ENCODE results near the gene GALNT2. TPM values are rescaled to one million over a fixed set of nuclear protein-coding genes. Genes with fewer than 3 reads are reported as not detected.

The GALNT2 gene
- total RNA-seq, 2 experiments from 2014 or later: 48.2 to 51.0 TPM

DNA sequence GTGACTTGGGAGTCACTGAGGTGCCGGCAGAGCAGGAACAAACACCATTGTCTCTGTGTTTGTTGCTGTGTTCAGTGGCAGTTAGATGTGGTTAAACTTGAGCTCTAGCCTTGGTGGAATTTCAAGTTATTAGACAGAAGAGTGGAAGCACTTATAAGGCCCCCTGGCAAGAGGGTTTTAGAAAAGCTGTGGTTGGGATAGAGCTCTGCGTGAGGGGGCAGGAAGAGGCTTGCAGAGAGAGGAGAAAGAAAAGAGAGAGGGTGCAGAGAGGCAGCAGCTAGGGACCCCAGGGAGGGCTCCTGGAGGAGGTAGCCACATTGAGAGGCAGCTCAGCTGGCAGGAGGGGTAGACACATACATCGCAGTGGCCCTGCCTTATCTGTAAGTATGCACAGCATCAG, 128.2 kb downstream of the GALNT2 start:
- intact Hi-C loops (cut with DNase I, micrococcal nuclease): no loop called here
- no peak for DNase-seq
- ChIA-PET CTCF (interaction anchor here (0.7 kb wide), 1 partner anchor 9 kb away, joined by 3 read pairs; no protein-coding TSS in a partner anchor), POLR2A (interaction anchor here (0.6 kb wide), 1 partner anchor 90 kb away, joined by 3 read pairs; no protein-coding TSS in a partner anchor)
- Mint-ChIP-seq H3K27ac (no peak overlapping the region), H3K4me1 (peaks cover 4% of the 10 kb centered on the region), H3K9me3 (ENCODE audit: low read depth) (no peaks in the 10 kb centered on the region), H3K4me3 (no peak overlapping the region), H3K36me3 (ENCODE audit: low read depth) (peaks cover 12% of the 10 kb centered on the region), H3K27me3 (no peaks in the 10 kb centered on the region)
- no peak for ATAC-seq

DNA sequence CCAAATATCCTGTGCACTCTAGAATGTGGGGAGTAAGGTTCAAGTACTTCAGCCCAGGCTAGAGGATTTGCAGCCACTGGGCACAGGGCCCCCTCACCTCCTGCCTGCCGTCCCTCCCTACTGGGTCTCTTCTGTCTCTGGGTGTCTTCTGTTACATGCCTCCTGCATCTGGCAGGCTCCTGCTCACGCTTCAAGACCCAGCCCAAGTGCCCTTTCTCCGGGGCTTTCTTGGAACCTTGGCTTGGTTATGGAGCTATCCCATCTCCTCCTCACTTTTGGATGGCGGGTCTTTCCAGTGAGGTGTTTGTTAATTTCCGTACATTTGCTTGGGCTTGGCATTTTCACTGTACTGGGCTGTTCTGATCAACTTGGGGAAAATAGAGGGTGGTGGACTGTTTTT, 129.0 kb downstream of the GALNT2 start:
- H3K4me3 Mint-ChIP-seq: no peak overlapping the region
- H3K4me1 Mint-ChIP-seq: peaks cover 4% of the 10 kb centered on the region
- intact Hi-C loops (cut with DNase I, micrococcal nuclease): no loop called here
- CTCF ChIA-PET: no interaction called here
- H3K27ac Mint-ChIP-seq: no peak overlapping the region
- H3K27me3 Mint-ChIP-seq: no peaks in the 10 kb centered on the region
- ATAC-seq: no peak
- POLR2A ChIA-PET: no interaction called here
- no peak for DNase-seq
- H3K36me3 Mint-ChIP-seq (ENCODE audit: low read depth): peaks cover 10% of the 10 kb centered on the region
- H3K9me3 Mint-ChIP-seq (ENCODE audit: low read depth): no peaks in the 10 kb centered on the region

DNA sequence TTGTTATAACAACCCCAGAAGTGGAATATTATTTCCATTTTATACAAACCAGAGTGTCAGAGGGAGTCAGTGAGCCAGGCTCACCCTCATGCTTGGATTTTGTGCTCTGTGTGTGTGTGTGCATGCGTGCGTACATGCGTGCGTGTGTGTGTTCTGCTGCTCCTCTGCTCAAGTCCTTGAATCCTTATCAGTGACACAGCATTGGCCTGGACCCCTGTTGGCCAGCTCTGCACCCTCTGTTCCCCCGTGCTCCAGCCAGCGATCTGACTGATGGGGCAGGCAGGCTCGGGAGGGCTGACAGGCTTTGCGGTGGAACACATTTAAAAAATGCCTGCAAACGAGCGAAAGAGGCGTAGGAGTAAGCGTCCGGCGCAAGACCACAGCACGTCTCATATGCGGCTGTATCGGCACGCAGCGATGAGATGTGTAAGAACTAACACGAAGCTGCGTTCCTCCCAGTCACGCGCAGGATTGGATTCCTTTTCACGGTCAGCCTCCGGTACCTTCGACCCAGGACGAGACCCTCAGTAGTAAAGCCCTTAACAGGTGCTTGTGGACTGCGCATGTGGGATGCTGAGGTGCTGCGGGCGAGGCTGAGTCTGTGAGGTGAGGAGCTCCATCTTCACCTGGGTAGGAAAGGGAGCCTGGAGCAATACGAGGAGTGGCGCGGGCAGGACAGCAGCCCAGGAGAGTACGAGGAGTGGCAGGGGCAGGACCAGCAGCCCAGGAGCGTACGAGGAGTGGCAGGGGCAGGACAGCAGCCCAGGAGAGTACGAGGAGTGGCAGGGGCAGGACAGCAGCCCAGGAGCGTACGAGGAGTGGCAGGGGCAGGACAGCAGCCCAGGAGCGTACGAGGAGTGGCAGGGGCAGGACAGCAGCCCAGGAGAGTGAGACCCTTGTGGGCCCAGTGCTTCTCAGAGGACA, 130.9 kb downstream of the GALNT2 start:
- ATAC-seq (no peak), DNase-seq (no peak)
- Mint-ChIP-seq H3K27ac (peak overlapping the region; percentile 6), H3K27me3 (no peaks in the 10 kb centered on the region), H3K9me3 (ENCODE audit: low read depth) (no peaks in the 10 kb centered on the region), H3K4me1 (peaks cover 4% of the 10 kb centered on the region), H3K36me3 (ENCODE audit: low read depth) (peaks cover 18% of the 10 kb centered on the region), H3K4me3 (no peak overlapping the region)
- POLR2A ChIA-PET: no interaction called here
- intact Hi-C loops (cut with DNase I, micrococcal nuclease): no loop called here
- CTCF ChIA-PET: interaction anchor here (0.5 to 0.7 kb wide), 2 partner anchors 106 to 527 kb away, joined by 3 read pairs; no protein-coding TSS in a partner anchor

DNA sequence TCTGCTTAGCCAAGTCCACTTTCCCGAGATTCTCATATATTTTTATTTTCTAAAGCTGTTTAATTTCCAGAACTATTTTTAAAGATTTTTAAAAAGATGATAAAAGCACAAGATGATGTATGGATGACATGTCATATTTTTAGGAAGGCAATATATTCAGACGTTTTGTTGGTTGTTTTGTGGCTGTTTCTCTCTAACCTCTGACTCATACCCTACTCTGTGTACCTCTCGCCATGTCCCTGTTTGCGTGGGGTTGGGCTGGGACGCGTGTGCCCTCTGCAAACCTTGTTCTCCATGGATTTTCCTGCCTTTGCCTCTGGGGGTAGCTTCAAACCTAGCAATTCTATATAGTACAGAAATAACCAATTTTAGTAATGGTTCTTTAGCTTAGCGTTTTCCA, 132.0 kb downstream of the GALNT2 start:
- POLR2A ChIA-PET: no interaction called here
- Mint-ChIP-seq H3K36me3 (ENCODE audit: low read depth) (peaks cover 25% of the 10 kb centered on the region), H3K27ac (no peak overlapping the region), H3K4me1 (peaks cover 4% of the 10 kb centered on the region), H3K9me3 (ENCODE audit: low read depth) (no peaks in the 10 kb centered on the region), H3K4me3 (no peak overlapping the region), H3K27me3 (no peaks in the 10 kb centered on the region)
- no peak for ATAC-seq
- intact Hi-C loops (cut with DNase I, micrococcal nuclease): no loop called here
- no peak for DNase-seq
- CTCF ChIA-PET: interaction anchor here (0.7 kb wide), 1 partner anchor 524 kb away, joined by 3 read pairs; no protein-coding TSS in a partner anchor

DNA sequence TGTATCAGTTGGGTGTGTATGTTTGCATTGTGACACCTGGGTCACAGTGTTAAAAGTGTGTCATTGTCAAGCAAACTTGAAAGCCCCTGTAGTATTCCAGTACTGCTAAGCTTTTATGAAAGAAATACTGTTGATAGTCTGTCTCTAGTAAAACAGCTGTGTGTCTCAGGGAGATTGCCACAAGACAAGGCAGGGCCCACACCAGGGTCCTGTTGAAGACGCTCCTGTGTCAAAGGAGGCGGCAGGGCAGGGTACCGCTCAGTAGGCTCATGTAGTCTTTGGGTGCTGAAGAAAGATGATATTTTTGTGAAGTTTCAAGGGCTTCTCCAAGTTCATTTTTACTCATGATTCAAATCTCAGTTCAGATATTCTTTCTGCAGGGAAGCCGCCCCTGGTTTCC, 132.5 kb downstream of the GALNT2 start:
- H3K4me1 Mint-ChIP-seq: peaks cover 4% of the 10 kb centered on the region
- ChIA-PET CTCF (interaction anchor here (1.4 kb wide), 1 partner anchor 21 kb away, joined by 4 read pairs; no protein-coding TSS in a partner anchor), POLR2A (interaction anchor here (0.7 kb wide), 1 partner anchor 14 kb away, joined by 3 read pairs; no protein-coding TSS in a partner anchor)
- intact Hi-C loops (cut with DNase I, micrococcal nuclease): no loop called here
- peaks cover 26% of the 10 kb centered on the region for H3K36me3 Mint-ChIP-seq (ENCODE audit: low read depth)
- H3K9me3 Mint-ChIP-seq (ENCODE audit: low read depth): no peaks in the 10 kb centered on the region
- no peak overlapping the region for H3K27ac Mint-ChIP-seq
- H3K27me3 Mint-ChIP-seq: no peaks in the 10 kb centered on the region
- no peak for DNase-seq
- ATAC-seq: no peak
- H3K4me3 Mint-ChIP-seq: no peak overlapping the region

DNA sequence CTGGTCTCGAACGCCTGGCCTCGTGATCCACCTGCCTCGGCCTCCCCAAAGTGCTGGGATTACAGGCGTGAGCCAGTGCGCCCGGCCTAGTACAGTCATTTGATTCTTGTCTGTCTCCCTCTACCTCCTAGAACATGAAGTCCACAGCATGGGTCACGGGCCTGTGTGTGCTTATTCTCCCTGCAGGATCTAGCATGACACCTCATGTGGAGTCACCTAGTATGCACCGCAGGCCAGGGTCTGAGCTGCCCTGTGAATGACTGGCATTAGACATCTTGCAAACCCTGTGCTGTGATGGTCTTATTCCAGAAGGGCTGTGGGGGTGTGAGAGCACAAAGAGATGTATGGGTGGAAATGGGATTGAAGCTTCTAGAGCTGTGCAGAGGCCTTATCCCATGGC, 133.2 kb downstream of the GALNT2 start:
- ATAC-seq (no peak), DNase-seq (no peak)
- Mint-ChIP-seq H3K36me3 (ENCODE audit: low read depth) (peaks cover 27% of the 10 kb centered on the region), H3K27me3 (no peaks in the 10 kb centered on the region), H3K27ac (peak overlapping the region; percentile 33), H3K4me3 (no peak overlapping the region), H3K4me1 (peaks cover 4% of the 10 kb centered on the region), H3K9me3 (ENCODE audit: low read depth) (no peaks in the 10 kb centered on the region)
- ChIA-PET CTCF (interaction anchor here (1.4 kb wide), 1 partner anchor 20 kb away, joined by 4 read pairs; no protein-coding TSS in a partner anchor), POLR2A (no interaction called here)
- intact Hi-C loops (cut with DNase I, micrococcal nuclease): no loop called here

DNA sequence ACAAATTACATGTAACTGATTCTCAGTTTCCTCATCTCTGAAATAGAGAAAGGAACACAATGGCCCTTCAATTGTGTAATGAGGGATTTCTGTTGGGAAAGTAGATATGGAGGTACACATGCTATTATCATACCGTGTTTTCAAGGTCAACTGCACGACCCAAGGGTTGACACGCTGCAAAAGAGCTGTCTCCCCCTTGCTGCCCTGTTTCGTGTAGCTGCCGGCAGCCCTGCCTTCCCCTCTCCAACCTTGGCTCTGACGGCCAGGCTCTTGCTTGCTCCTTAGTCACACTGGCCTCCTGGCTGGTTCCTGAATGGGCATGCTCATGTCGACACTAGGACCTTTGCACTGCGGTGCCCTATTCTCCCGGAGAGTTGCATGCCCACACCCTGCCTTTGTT, 134.4 kb downstream of the GALNT2 start:
- POLR2A ChIA-PET: no interaction called here

DNA sequence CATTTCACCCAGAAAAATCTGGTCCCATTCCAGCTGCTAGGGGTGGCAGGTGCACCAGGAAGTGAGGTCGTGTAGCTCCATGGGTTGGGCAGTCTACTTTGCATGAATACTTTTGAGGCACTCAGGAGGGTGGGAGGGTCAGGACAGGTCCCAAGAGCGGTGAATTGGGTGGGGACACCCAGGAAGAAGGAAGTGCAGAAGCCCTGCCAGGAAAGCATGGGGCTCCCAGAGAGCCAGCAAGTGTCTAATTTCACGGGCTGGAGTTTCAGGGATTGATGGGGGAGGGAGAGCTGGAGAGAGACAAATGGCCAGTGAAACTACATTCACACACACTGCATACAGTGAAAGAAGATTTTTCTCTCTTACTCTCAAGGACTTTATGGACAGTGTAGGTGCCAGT, 137.8 kb downstream of the GALNT2 start:
- H3K36me3 Mint-ChIP-seq (ENCODE audit: low read depth): peaks cover 36% of the 10 kb centered on the region
- no peaks in the 10 kb centered on the region for H3K9me3 Mint-ChIP-seq (ENCODE audit: low read depth)
- ChIA-PET CTCF (no interaction called here), POLR2A (no interaction called here)
- peaks cover 20% of the 10 kb centered on the region for H3K4me1 Mint-ChIP-seq
- ATAC-seq (no peak), DNase-seq (no peak)
- no peak overlapping the region for H3K27ac Mint-ChIP-seq
- no peak overlapping the region for H3K4me3 Mint-ChIP-seq
- no peaks in the 10 kb centered on the region for H3K27me3 Mint-ChIP-seq
- intact Hi-C loops (cut with DNase I, micrococcal nuclease): no loop called here

More for the DNA sequence above, 134.4 kb downstream of the GALNT2 start:
- no peak for ATAC-seq
- no peaks in the 10 kb centered on the region for H3K9me3 Mint-ChIP-seq (ENCODE audit: low read depth)
- peaks cover 27% of the 10 kb centered on the region for H3K36me3 Mint-ChIP-seq (ENCODE audit: low read depth)
- no peak overlapping the region for H3K27ac Mint-ChIP-seq
- no peak for DNase-seq
- CTCF ChIA-PET: interaction anchor here (0.7 to 0.8 kb wide), 2 partner anchors 77 to 210 kb away, joined by 3 read pairs; no protein-coding TSS in a partner anchor
- intact Hi-C loops (cut with DNase I, micrococcal nuclease): no loop called here
- no peak overlapping the region for H3K4me3 Mint-ChIP-seq
- H3K27me3 Mint-ChIP-seq: no peaks in the 10 kb centered on the region
- peaks cover 4% of the 10 kb centered on the region for H3K4me1 Mint-ChIP-seq

DNA sequence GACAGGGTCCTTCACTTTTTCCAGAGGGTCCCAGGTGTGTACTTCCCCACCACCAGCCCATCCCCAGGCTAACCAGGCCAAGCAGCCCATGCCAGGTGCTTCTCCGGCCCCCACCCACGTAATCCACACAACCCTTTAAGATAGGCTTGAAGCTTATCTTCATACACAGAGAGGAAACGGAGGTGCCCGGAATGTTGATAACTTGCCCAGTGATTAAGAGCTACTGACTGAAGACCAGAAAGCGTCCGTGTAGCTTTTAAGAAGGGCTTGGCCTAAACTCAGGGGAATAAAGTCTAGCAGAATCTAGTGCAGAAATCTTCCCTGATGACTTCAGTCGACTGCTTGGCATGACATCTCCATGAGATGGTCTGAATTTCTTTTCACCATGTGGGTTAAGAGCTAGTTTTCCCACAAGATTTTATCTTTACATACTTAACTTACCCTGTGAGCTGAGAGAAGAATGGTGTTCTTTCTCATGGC, 138.7 kb downstream of the GALNT2 start:
- intact Hi-C loops (cut with DNase I, micrococcal nuclease): no loop called here
- no peak for DNase-seq
- Mint-ChIP-seq H3K27me3 (no peaks in the 10 kb centered on the region), H3K4me3 (no peak overlapping the region), H3K27ac (no peak overlapping the region), H3K4me1 (peaks cover 29% of the 10 kb centered on the region), H3K9me3 (ENCODE audit: low read depth) (no peaks in the 10 kb centered on the region), H3K36me3 (ENCODE audit: low read depth) (peaks cover 42% of the 10 kb centered on the region)
- ATAC-seq: no peak
- POLR2A ChIA-PET: no interaction called here
- CTCF ChIA-PET: interaction anchor here (0.6 kb wide), 1 partner anchor 132 kb away, joined by 3 read pairs; no protein-coding TSS in a partner anchor

DNA sequence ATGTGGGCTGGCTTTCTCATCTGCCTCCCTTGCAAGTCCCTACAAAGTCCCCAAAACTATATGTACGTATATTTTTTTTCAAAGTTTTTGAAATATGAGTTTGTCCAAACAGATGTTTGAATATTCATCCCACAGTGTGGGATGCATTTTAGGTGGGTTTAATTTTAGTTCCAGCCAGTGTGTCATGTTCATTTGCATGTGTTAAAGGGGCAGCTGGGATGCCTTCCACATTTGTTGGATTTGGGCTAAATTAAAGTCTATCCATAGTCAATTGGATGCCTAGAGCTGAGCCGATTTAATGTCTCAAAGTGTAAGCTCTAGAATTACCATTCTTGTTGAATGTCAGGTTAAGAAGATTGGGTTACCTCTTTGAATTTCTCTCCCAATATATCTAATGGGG, 139.2 kb downstream of the GALNT2 start:
- Mint-ChIP-seq H3K27ac (no peak overlapping the region), H3K9me3 (ENCODE audit: low read depth) (no peaks in the 10 kb centered on the region), H3K27me3 (no peaks in the 10 kb centered on the region), H3K4me3 (no peak overlapping the region), H3K4me1 (peaks cover 30% of the 10 kb centered on the region), H3K36me3 (ENCODE audit: low read depth) (peaks cover 43% of the 10 kb centered on the region)
- ChIA-PET POLR2A (no interaction called here), CTCF (interaction anchor here (0.6 kb wide), 1 partner anchor 133 kb away, joined by 3 read pairs; no protein-coding TSS in a partner anchor)
- DNase-seq (no peak), ATAC-seq (no peak)
- intact Hi-C loops (cut with DNase I, micrococcal nuclease): no loop called here

DNA sequence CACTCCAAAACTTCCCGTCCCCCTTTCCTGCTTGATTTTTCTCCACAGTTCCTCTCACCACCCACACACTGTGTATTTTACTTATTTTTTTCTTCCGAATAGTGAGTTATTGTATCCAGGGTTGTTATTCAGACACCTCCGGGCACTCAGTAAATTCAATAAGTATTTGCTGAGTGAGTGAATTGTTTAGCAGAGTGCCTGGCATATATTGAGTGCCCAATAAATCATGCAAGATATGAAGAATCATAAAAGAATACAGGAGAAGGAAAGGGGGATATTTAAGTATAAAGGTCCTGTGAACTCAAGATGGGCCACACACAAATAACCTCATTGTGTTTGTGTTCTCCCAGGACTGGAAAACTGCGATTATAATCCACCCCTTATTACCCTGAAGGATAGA, 139.9 kb downstream of the GALNT2 start:
- DNase-seq: no peak
- H3K36me3 Mint-ChIP-seq (ENCODE audit: low read depth): peaks cover 38% of the 10 kb centered on the region
- no peak overlapping the region for H3K4me3 Mint-ChIP-seq
- H3K4me1 Mint-ChIP-seq: peaks cover 33% of the 10 kb centered on the region
- no peak overlapping the region for H3K27ac Mint-ChIP-seq
- ChIA-PET POLR2A (no interaction called here), CTCF (no interaction called here)
- no peaks in the 10 kb centered on the region for H3K9me3 Mint-ChIP-seq (ENCODE audit: low read depth)
- ATAC-seq: no peak
- intact Hi-C loops (cut with DNase I, micrococcal nuclease): no loop called here
- H3K27me3 Mint-ChIP-seq: no peaks in the 10 kb centered on the region

DNA sequence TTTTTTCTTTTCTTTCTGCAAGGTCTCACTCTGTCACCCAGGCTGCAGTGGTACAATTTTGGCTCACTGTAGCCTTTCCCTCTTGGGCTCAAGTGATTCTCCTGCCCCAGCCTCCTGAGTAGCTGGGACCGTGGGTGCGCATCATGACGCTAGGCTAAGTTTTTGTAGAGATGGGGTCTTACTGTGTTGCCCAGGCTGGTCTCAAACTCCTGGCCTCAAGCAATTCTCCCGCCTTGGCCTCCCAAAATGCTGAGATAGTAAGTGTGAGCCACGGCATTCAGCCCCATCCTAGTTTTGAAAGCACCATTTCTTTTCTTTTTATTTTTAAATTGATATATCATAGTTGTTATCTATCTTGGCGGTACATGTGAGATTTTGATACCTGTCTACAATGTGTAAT, 140.6 kb downstream of the GALNT2 start:
- no peak for DNase-seq
- intact Hi-C loops (cut with DNase I, micrococcal nuclease): no loop called here
- Mint-ChIP-seq H3K27me3 (no peaks in the 10 kb centered on the region), H3K9me3 (ENCODE audit: low read depth) (no peaks in the 10 kb centered on the region), H3K27ac (no peak overlapping the region), H3K4me3 (no peak overlapping the region), H3K36me3 (ENCODE audit: low read depth) (peaks cover 39% of the 10 kb centered on the region), H3K4me1 (peaks cover 39% of the 10 kb centered on the region)
- CTCF ChIA-PET: interaction anchor here (1.2 kb wide), 1 partner anchor 13 kb away, joined by 4 read pairs; no protein-coding TSS in a partner anchor
- POLR2A ChIA-PET: no interaction called here
- no peak for ATAC-seq
